ENCODE data around the gene RERG.

RERG gene

GRCh38 chr12:15212930-15213329 lies 8.3 kb downstream of the RERG start:
- Histone ChIP-seq H3K4me2 (no peak overlapping the region), H3K27me3 (no peaks in the 10 kb centered on the region), H3K27ac (no peak overlapping the region), H3K36me3 (no peaks in the 10 kb centered on the region), H3K4me3 (no peak overlapping the region), H3K9ac (no peak overlapping the region), H3K9me3 (replicated peaks in 1 of 11) (no peaks in the 10 kb centered on the region), H4K20me1 (no peaks in the 10 kb centered on the region), H3K4me1 (no peaks in the 10 kb centered on the region)
- no peak for TF ChIP-seq Cebpa-rat (IDR thresholded peaks at IDR 0.05)

GRCh38 chr12:15209782-15210181 lies 11.4 kb downstream of the RERG start:
- Histone ChIP-seq H3K9me3 (replicated peaks in 1 of 11) (no peaks in the 10 kb centered on the region), H4K20me1 (no peaks in the 10 kb centered on the region), H3K27me3 (no peaks in the 10 kb centered on the region), H3K4me2 (no peak overlapping the region), H3K9ac (no peak overlapping the region), H3K4me3 (no peak overlapping the region), H3K27ac (no peak overlapping the region), H3K4me1 (no peaks in the 10 kb centered on the region), H3K36me3 (no peaks in the 10 kb centered on the region)
- no peak for TF ChIP-seq Cebpa-rat (IDR thresholded peaks at IDR 0.05)

- Histone ChIP-seq H3K4me3 (no peak overlapping the region), H3K4me1 (no peaks in the 10 kb centered on the region), H3K27ac (no peak overlapping the region), H3K4me2 (no peak overlapping the region), H3K9ac (no peak overlapping the region), H3K9me3 (replicated peaks in 1 of 11) (no peaks in the 10 kb centered on the region), H3K36me3 (no peaks in the 10 kb centered on the region), H4K20me1 (no peaks in the 10 kb centered on the region), H3K27me3 (no peaks in the 10 kb centered on the region)
- no peak for TF ChIP-seq Cebpa-rat (IDR thresholded peaks at IDR 0.05)
Measured at GRCh38 chr12:15208871-15209656, 12.2 kb downstream of the RERG start.

DNA sequence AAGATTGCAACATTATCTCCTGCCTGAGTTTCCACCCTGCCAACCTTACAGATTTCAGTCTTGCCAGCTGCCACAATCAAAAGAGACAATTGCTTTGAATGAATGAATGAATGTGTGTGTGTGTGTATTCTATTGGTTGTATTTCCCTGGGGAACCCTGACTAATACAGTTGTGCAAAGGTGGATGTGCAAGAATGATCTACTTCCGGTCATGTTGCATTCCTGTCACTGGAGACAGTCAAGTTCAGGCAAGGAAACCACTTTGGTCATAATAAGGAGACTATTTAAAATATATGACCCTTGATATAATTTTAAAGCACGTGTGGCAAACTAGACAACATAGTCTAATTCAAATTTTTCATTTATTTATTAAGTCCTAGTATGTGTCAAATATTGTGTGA lies 13.1 kb downstream of the RERG start:
- Histone ChIP-seq H3K4me3 (no peak overlapping the region), H3K27ac (no peak overlapping the region), H3K9ac (no peak overlapping the region), H4K20me1 (no peaks in the 10 kb centered on the region), H3K4me2 (no peak overlapping the region), H3K27me3 (no peaks in the 10 kb centered on the region), H3K9me3 (replicated peaks in 1 of 11) (no peaks in the 10 kb centered on the region; a peak in 1 of 22 replicates), H3K36me3 (no peaks in the 10 kb centered on the region), H3K4me1 (no peaks in the 10 kb centered on the region)
- TF ChIP-seq Cebpa-rat (IDR thresholded peaks at IDR 0.05): no peak

- Histone ChIP-seq H3K27ac (no peak overlapping the region), H4K20me1 (no peaks in the 10 kb centered on the region), H3K4me2 (no peak overlapping the region), H3K4me3 (no peak overlapping the region), H3K27me3 (no peaks in the 10 kb centered on the region), H3K9me3 (replicated peaks in 1 of 11) (no peaks in the 10 kb centered on the region; a peak in 1 of 22 replicates), H3K9ac (no peak overlapping the region), H3K36me3 (no peaks in the 10 kb centered on the region), H3K4me1 (no peaks in the 10 kb centered on the region)
- TF ChIP-seq Cebpa-rat (IDR thresholded peaks at IDR 0.05): no peak
Measured at GRCh38 chr12:15206831-15207389, 14.3 kb downstream of the RERG start.

DNA sequence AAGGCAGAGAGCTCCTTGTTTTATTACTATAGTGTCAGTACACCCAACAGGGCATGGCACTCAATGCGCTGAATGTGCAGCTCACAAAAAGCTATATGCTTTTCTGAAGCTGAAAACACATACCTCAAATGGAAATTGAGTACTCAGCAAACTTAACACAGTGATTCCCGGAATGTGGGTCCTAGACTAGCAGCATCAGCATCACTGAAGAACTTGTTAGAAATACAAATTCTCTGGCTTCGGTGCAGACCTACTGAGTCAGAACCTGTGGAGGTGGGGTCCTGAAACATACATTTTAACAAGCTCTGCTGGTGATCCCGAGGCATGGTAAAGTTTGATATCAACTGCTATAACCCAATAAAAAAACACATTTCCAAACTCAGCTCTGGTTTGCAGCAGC lies 14.9 kb downstream of the RERG start:
- no peak overlapping the region for H3K9ac ChIP-seq
- H4K20me1 ChIP-seq: no peaks in the 10 kb centered on the region
- no peak for TF ChIP-seq Cebpa-rat (IDR thresholded peaks at IDR 0.05)
- H3K4me1 ChIP-seq: no peaks in the 10 kb centered on the region
- no peaks in the 10 kb centered on the region; a peak in 1 of 22 replicates for H3K9me3 ChIP-seq (replicated peaks in 1 of 11)
- H3K27me3 ChIP-seq: no peaks in the 10 kb centered on the region
- no peak overlapping the region for H3K27ac ChIP-seq
- H3K4me2 ChIP-seq: no peak overlapping the region
- no peak overlapping the region for H3K4me3 ChIP-seq
- H3K36me3 ChIP-seq: no peaks in the 10 kb centered on the region

DNA sequence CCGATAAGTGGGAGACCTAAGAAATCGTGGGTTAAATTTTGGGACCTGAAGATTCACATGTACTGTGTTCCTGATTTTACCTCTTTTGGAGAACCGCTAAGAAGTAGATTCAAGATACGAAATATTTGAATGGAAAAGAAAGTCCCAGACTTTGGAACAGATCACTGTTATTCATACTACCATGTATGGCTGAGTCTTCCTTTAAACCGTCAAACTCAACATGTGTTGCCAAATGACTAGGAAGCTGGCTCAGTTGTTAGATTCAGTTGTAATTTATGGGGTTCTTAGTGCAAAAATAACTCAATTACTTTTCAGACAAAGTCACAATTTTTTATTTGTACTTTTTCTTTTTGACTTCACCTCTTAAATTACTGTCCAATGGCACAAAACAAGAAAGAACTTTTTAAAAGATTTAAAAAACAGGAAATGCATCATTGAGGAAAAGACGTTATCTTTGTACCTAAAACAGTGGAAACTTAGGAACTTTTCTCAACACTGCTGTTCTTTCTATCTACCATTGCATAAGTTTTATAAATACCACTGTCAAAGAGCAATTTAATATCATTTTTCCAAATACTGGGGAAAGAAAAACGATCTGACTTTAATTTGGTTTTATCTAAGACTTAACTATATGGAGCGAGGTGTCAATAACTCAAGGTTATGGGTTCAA lies 15.7 kb downstream of the RERG start:
- H3K4me1 ChIP-seq: no peaks in the 10 kb centered on the region
- H3K4me3 ChIP-seq: no peak overlapping the region
- H3K27ac ChIP-seq: no peak overlapping the region
- H3K9ac ChIP-seq: no peak overlapping the region
- TF ChIP-seq Cebpa-rat (IDR thresholded peaks at IDR 0.05): no peak
- no peaks in the 10 kb centered on the region; a peak in 1 of 22 replicates for H3K9me3 ChIP-seq (replicated peaks in 1 of 11)
- H3K27me3 ChIP-seq: no peaks in the 10 kb centered on the region
- H3K4me2 ChIP-seq: no peak overlapping the region
- no peaks in the 10 kb centered on the region for H4K20me1 ChIP-seq
- no peaks in the 10 kb centered on the region for H3K36me3 ChIP-seq

DNA sequence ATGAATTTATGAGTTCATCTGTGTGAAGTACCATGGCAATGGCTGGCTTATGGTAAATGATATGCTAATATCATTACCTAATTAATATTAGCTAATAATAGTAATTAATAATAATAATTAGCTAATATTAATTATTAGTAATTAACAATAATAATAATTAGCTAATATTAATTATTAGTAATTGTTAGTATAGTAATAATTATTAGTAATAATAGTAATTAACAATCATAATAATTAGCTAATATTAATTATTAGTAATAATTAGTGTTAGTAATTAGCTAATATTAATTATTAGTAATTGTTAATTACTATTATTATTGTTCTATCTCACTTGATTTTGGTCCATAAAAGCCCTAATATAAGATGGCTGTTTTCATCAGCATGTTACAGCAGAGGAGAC lies 19.8 kb downstream of the RERG start:
- no peak overlapping the region for H3K4me2 ChIP-seq
- no peaks in the 10 kb centered on the region for H3K27me3 ChIP-seq
- no peaks in the 10 kb centered on the region for H3K36me3 ChIP-seq
- no peaks in the 10 kb centered on the region; a peak in 1 of 22 replicates for H3K9me3 ChIP-seq (replicated peaks in 1 of 11)
- H3K27ac ChIP-seq: no peak overlapping the region
- no peak overlapping the region for H3K4me3 ChIP-seq
- H4K20me1 ChIP-seq: no peaks in the 10 kb centered on the region
- no peak overlapping the region for H3K9ac ChIP-seq
- TF ChIP-seq Cebpa-rat (IDR thresholded peaks at IDR 0.05): no peak
- H3K4me1 ChIP-seq: no peaks in the 10 kb centered on the region

GRCh38 chr12:15201056-15201455 lies 20.2 kb downstream of the RERG start:
- Histone ChIP-seq H3K27me3 (no peaks in the 10 kb centered on the region), H3K4me2 (no peak overlapping the region), H3K36me3 (no peaks in the 10 kb centered on the region), H4K20me1 (no peaks in the 10 kb centered on the region), H3K4me3 (no peak overlapping the region), H3K4me1 (no peaks in the 10 kb centered on the region), H3K9ac (no peak overlapping the region), H3K9me3 (replicated peaks in 1 of 11) (no peaks in the 10 kb centered on the region; a peak in 1 of 22 replicates), H3K27ac (no peak overlapping the region)
- TF ChIP-seq Cebpa-rat (IDR thresholded peaks at IDR 0.05): no peak

GRCh38 chr12:15200641-15201040 lies 20.6 kb downstream of the RERG start:
- Histone ChIP-seq H3K4me1 (no peaks in the 10 kb centered on the region), H3K27ac (no peak overlapping the region)
- TF ChIP-seq Cebpa-rat (IDR thresholded peaks at IDR 0.05): no peak

More at GRCh38 chr12:15200641-15201040, 20.6 kb downstream of the RERG start:
- H3K4me3 ChIP-seq: no peak overlapping the region
- no peaks in the 10 kb centered on the region for H3K27me3 ChIP-seq
- no peaks in the 10 kb centered on the region for H4K20me1 ChIP-seq
- H3K9ac ChIP-seq: no peak overlapping the region
- no peak overlapping the region for H3K4me2 ChIP-seq
- no peaks in the 10 kb centered on the region; a peak in 1 of 22 replicates for H3K9me3 ChIP-seq (replicated peaks in 1 of 11)
- H3K36me3 ChIP-seq: no peaks in the 10 kb centered on the region
